Measurements from ENCODE around the gene FBXW7.
A peak's percentile ranks its signal among the peaks of the same experiment; 100 is the strongest.

FBXW7 gene

DNA sequence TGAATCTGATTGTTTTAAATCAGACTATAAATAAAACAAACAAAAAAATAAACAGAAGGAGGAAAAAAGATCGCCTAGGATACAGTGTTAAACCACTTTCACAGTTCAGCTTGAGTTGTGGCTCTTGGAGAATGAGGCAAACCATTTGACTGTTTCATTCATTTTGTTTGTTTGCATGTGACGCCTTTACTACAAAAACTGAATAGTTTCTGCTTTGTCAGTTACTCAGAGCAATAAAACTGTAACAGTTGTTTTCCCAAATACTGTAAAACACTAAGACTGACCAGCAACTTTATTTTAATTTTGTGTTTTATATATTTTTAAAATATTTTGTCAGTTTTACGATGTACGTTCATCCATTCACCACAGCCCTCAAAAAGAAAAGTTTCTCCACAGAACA, 214.5 kb downstream of the FBXW7 start:
- DNase-seq: no peak

DNA sequence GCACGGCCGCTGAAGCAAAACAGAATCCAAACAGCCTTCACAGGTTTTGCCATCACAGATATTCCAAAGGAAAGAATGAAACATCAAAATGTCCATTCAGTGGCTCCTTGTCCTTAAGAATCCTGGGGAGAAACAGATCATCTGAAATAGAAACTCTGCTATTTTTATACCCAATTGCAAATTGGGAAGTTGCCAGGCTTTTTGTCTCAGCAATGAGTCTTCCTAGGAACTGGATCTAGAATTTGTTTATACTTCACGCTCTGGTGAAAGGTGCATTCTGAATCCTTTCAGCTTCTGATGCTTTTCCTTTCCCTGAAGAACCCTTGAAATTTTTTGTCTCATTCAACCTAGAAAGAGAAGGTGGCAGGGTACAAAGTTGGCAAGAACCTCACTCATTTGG, 218.9 kb downstream of the FBXW7 start:
- no peak for DNase-seq

DNA sequence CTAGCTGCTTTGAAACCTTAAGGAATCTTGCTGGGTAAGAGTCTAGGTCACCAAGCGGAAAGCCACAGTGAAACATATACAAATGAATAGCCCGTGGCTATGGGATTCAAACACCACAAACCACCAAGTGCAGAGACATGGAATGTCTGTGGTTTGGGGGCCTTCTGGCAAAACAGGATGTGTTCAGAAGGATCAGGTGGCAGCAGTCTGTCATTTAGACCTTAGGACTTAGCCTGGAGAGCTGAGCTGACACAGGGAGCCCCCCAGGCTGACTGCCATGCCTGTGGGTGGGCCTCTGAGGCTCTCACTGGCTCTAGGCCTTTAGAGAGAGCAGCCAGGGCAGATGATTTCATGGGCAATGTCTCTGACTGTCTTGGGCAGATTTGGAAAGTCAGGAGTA, 225.6 kb downstream of the FBXW7 start:
- DNase-seq: peak; percentile 39

DNA sequence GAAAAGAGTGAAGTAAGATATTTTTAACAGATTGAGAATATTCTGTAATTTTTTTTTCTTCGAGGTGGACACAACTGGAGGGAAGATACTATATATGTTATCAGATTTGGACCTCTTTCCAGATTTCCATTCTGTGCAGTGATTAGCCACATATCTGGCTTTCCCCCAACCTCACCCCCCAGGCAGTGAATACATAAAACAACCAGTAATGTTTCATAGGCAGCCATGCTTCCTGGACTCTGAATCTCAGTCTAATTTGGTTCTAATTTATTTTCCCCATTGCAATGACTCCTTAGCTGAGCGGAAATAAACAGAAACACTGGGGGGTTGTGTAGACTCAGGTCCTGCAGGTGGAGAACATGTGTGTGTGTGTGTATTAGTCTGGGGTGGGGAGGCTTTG, 226.5 kb downstream of the FBXW7 start:
- peak; percentile 3 for DNase-seq

DNA sequence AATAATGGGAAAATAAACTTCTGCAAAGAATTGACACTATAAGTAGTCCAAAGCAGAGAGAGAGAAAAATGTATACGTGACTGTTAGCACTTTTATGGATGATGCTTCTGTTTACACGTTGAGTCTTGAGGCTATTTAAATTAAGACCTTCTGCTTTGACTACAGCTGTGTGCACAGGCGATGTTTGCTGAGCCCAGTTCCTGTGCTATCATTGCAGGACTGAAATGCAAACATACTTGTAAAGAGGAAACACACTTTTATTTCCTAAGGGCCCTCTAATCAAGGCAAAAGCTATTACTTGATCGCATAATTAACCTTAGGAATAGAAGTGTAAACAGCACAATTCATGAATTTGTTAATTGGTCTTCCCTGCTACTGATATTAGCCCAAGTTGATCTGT, 226.9 kb downstream of the FBXW7 start:
- no peak for DNase-seq

DNA sequence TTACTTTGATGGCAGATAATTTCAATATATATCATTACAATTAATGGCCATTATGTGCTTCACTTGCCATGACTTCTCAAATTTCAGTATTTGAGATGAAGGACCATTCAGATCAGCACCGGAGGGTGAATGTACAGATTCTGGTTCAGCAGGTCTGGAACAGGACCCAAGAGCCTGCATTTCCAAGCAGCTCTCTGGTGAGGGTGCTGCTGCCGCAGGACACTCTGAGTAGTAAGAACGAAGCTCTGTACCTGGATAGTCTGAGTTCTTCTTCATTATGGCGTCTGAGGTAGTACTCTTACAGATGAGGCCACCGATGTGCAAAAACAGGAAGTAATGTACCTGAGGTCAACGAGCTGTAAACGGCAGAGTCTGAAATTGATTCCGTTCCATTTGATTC, 228.2 kb downstream of the FBXW7 start:
- no peak for DNase-seq

DNA sequence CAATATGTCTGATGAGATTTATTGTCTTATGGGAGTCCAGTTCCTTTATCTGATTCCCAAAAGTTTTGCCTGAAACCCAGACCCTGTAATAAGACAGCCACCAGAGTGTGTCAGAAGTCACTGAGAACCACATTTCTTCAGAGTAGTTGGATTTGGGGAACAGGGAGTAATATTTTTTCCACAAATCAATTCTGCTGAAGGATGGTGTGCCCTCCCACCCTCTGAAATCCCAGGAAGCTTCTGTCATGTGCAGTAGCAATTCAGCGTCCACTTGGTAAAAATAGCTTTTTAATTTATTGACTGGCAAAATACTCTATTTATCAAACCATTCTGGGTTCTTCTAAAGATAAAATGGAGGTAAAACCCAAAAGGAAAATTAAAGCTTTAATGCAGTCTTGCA, 229.4 kb downstream of the FBXW7 start:
- DNase-seq: no peak

DNA sequence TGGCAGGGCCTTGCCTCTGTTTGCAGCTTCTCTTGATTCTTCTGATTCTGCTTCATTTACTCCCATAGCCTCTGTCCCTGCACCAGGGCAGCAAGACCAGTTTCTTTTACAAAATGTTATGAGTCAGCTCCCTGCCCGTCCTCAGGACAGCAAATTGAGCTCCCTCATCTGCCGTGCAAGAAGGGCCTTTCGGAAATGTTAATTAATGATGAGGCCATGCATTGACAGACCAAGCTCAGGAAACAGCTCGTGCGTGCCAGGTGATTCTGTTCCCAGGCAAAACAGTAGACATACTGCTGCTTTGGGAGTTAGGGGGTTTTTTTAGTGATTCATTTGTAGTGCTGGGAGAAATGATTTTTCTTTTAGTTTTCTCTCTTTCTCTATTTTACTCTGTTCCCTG, 231.7 kb downstream of the FBXW7 start:
- no peak for DNase-seq

DNA sequence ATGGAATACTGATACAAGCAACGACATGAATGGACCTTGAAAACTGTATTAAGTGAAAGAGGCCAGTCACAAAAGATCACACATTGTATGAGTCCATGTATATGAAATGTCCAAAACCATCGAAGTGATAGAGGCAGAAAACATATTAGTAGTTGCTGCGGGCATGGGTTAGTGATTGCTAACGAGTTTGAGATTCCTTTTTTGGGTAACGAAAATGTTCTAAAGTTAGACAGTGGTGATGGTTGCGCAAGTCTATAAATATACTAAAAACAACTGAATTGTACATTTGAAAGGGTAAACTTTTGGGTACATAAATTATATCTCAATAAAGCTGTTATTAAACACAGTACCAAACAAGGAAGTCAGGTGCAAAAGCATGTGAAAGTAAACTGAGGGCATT, 234.5 kb downstream of the FBXW7 start:
- no peak for DNase-seq

DNA sequence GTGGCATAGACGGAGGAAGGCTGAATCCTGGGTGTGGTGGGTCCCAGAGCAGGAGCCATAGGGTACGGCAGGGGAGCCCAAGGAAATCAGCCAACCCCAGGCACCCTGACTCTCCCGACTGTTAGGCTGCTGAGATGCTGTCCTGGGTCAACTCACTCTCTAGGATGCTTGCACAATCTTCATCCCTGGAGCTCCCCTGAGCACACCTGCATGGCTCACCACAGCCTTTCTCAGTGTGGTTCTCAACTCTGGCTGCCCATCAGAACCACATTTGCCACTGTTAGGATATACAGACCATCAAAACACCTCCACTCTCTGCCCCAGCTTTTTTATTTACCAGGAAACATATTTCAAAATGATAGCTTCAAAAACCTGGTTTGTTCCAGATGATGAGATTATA, 236.3 kb downstream of the FBXW7 start:
- no peak for DNase-seq

DNA sequence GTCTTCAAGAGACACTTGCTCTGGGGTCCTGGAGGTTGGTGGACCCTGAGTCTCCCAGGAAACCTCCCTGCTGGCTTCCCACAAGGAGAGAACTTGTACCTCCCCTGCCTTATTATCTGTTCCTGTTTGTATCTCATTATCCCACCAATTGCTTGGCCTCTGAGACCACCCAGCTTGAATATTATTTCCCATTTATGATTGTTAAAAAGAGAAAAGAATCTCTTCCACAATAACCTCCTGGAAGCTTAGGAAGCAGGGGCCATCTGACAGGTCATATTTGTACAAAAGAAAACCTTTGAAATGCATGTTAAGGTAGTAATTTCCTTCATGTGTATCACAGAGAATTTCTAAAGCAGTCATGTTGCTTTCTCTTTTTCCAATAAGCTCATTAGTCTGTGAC, 239.5 kb downstream of the FBXW7 start:
- no peak for DNase-seq

DNA sequence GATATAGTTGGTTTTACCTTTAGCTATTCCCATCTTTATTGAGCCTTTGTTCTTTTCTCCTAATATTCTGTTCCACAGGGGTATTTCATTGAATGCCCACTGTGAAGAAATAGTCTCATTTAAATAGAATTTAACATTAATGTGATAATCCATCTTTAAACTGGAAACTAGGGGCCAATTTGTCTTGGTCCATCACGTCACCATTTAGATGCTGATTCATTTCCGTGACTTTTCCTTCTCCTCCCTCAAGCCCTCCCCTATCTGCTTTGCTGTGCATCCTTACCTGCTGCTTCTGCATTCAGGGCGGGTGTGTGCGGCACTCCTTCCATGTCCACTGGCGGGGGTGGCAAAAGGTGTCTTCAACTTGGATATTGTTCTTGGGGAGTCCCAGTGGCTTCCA, 241.1 kb downstream of the FBXW7 start:
- DNase-seq: no peak

DNA sequence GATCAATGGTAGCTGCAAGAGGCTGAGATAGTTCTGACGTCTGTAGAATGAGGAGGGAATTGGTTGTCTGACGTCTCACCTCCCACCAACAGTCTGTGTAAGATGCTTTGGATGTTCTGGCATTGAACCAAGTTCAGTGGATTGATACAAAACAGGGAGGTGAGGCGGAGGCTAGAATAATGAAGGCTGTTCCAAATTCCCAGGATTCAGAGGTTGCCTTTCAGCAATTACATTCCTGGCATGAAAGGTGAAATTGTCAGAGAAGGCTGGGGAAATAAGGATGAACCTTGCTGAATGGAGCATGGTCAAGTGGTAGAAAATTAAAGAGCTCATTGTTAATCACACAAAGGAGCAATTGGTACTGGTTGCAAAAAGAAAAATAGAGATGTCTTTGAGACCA, 241.6 kb downstream of the FBXW7 start:
- no peak for DNase-seq

DNA sequence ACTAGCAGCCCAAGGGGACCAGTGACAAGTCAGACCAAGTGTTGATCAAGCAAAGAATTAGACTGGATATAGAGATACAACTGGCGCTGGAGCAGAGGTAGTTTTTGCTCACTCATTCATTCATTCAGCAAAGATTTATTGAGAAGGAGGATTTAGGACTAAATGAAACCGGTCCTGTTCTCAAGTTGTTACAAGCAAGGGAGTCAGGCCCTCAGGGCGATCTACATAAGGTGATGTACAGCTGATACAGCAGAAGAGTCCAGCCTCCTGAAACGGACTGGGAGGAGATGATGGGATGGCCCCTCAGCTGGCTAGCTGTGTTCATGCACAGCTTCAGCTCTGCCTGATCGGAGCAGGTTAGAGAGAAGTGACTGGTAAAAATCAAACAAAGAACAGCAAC, 242.4 kb downstream of the FBXW7 start:
- no peak for DNase-seq

DNA sequence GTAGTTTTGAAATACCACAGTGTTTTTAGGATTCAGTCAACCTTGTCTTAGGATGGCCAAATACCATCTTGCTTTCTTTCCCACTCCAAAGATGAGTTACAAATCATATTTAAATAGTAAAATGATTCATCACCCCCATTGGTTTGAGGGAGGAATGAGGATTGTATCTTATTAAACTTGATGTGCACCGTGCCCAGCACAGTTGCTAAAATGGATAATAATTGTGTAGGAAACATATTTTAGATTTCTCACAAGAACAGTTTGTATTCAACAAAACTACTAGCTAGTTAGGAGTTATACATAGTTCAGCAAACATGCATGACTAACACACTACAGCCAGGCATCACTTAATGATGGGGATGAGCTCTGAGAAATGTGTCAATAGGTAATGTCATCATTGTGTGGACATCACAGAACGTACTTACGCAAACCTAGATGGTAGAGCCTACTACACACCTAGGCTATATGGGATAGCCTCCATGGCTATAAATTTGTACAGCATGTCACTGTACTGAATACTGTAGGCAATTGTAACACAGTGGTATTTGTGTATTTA, 245.4 kb downstream of the FBXW7 start:
- no peak for DNase-seq

DNA sequence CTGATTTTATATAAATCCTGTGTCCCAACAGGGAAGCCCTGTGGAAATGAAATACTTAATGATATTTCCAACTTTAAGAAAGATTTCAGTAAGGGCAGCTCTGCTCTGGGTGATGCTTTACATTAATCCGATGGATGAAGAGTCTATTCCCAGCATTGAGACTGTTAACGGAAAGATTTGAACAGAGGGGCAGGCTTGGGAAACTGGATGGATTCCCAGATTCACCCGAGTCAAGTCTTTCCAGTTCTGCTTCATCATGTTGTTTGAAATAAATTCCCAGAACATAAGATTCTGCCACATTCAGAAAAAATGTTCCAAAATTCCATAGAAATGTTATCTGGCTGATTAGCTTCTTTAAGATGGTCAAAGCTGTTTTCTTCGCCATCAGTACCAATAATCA, 246.0 kb downstream of the FBXW7 start:
- DNase-seq: no peak

DNA sequence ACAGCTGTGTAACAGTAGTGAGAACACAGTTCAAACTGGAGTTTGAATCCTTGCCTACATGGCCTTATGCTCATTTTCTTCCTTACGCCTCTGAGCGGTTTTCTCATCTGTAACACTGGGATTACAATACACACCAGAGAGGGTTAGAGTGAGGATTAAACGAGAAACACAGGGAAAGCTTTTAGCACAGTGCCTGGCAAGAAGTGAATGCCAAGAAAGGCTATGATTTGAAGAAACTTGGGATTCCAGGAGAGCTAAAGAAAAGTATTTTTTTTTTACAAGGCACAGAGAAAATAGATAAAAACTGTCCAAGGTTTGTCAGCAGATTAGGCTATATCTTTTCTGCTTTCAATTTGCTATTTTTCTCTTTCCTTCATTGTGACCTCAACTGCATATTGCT, 246.4 kb downstream of the FBXW7 start:
- no peak for DNase-seq

DNA sequence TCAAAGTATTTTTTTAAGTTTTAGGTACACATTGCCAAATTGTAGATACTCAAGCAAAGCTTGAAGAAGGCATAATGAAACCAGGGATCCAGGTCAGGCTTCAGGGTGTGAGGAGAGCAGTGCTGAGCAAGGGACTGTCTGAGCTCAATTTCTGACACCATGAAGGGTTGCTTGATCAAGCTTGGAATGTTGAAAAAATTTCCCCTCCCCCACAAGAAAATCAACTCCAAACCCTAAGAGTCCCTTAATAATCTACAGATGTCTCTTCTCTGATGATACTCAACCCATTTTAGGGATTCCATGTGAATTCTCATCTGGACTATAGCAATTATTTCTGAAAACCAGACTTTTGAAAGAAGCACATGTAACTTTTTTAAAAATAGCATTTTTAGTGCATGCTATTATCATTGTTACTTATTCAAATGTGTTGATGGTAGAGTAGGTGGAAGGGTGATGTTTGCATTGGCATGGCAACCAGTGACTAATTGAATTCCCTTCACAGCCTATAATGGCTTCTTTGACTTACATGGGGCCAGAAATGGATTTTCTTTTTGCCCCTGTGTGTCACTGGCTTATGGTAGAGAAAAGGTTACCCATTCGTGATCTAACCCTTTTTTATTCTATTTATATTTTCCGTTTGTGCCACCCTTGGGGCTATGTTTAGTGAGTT, 252.0 kb downstream of the FBXW7 start:
- no peak for DNase-seq

DNA sequence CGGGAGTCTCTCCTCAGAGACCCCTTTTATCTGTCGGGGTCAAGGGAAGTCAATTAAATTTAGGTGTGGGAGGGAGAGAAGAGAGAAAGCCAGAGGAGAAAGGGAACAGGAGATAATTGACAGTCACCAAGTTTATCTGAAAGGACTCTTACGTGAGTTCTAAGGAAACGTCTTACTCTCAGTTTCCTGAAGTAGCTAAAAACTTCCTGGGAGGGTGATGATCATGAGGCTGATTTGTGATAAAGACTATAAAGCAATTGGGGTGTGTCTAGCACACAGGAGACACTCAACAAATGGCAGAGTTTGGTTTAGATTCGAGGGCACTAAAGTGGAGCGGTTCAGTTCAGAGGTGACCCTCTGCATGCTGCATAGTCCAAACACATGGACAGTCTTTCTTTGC, 254.1 kb downstream of the FBXW7 start:
- DNase-seq: no peak

DNA sequence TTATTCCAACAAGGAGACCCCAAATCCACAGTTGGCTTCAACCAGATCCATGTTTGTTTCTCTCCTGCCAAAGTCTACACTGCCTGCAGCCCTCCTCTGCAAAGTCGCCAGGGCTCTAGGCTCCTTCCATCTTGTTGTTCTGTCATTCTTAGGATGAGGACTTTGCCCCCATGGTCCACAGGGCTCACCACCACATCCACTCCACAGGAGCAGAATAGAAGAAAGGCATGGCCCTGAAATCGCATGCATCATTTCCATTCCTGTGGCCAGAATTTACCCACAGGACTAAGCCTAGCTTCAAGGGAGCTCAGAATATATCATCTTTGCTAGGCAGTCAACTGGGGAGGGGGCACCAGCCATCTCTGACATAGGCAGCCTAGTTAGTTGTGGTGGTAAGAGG, 254.7 kb downstream of the FBXW7 start:
- DNase-seq: no peak

DNA sequence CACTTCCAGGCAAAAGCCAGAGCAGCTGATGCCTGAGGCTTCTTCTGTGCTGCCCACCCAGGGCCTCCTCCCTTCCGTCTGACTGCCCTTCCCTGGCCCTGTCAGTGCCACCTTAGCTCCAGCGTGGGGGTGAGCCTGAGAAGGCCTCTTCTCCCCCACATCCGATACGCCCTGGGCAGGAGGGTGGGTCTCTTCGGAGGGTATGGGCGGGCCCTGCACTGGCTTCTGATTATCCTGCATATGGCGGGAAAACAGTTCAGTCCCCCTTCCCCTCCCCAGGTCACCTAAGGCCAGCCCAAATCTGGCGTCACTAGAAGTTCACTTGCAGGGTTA, 256.7 kb downstream of the FBXW7 start:
- DNase-seq: no peak

DNA sequence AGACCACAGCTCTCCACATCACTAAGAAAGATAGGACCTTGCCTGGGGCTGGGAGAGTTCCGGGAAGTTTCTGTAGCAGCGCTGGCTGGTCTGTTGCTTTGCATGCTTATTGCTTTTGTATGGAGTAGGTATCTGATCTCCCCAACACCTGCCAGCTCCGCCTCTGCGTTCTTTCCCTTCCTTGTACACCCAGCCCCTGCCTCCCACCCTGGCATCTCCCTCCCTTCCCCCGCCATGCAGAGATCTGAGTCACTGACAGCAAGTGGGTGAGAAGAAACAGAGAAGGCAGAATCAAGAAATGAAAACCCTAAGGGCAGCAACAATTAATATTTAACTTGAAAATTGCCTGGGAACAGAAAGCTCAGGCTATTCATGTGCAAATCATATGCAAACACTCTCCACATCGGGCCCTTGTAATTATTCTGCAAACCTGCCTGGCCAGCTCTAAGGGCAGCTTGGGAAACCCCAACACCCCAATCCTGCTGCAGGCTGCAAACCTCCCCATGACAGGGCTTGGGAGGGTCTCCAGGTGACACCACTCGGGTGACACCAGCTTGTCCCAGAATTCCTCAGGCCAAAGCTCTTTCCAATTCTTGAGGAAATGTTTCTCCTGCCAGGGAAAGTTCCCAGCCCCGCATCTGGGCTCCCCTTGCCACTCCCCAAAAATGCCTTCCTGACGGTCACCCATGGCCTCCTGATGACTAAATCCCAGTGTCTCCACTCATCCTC, 257.2 kb downstream of the FBXW7 start:
- peak; percentile 85 for DNase-seq

DNA sequence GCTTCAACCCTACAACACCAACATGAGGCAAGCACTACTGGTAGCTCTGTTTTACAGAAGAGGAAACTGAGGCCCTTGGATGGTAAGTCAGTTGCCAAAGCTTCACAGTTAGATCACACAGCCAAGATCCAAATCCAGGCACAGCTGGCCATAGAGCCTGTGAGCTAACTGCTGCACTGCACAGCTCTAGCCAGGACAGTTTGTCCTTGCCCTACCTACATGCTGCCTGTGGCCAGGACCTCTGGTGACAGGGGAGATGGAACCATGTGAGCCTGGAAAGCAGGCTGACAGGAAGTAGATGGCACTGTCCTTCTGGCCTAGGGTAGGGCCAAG, 257.8 kb downstream of the FBXW7 start:
- no peak for DNase-seq

DNA sequence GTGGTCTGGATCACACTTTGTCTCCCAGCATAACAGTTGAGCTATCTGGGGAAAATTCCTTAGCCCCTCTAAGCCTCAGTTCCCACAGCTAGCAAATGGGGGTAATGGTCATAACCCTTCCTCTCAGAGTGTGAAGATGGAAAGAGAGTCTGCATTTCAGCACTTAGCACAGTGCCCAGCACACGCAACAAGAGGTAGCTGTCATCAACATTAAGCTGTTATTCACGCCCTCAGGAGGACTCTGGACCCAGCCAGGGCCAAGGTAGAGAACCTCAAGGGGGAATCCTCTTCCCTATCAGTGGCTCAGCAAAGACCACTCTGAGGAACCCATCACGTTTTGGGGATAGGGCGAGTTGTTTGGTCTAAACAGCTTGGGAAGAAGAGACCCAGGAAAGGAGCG, 258.6 kb downstream of the FBXW7 start:
- no peak for DNase-seq

DNA sequence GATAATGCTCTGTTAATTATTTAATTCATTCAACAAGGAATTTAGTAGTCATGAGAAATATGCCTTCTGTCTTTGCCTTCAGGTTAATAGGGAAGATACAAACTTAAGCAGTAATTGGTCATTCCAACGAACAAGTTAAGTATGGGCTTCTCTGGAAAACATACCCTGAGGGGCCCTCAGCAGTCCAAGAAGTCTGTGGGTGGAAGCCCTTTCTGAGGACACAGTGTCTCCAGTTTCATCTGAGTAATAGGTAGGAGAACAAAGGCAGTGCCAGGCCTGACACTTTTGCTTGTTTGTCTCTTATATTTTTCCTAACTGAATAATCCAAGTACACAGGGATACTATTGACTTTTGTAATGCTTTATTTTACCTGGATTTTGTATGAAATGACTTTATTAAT, 262.5 kb downstream of the FBXW7 start:
- DNase-seq: no peak
